AG10803 (cell line): ENCODE results near the gene TMEM222.

ENCODE experiments used
- DNase-seq: peaks from one replicate; pipeline ENCODE4 v3.0.0; 2010; ENCODE audit warnings: low read depth
- H3K4me3 ChIP-seq: 2 replicates; pipeline ENCODE4 v1.5.1; 2011; ENCODE audit warnings: mild to moderate bottlenecking, low read length, control low read depth
- CTCF ChIP-seq: conservative IDR thresholded peaks from 2 replicates; pipeline ENCODE4 v1.5.1; 2011; ENCODE audit warnings: mild to moderate bottlenecking, low read length, control low read depth, inconsistent platforms

TMEM222 gene

GRCh38 chr1:27318596-27318995 lies 3.4 kb upstream of the TMEM222 start:
- TF ChIP-seq CTCF, result no peak
- peak; percentile 81 for DNase-seq
- H3K4me3 ChIP-seq, result no peak overlapping the region

DNA sequence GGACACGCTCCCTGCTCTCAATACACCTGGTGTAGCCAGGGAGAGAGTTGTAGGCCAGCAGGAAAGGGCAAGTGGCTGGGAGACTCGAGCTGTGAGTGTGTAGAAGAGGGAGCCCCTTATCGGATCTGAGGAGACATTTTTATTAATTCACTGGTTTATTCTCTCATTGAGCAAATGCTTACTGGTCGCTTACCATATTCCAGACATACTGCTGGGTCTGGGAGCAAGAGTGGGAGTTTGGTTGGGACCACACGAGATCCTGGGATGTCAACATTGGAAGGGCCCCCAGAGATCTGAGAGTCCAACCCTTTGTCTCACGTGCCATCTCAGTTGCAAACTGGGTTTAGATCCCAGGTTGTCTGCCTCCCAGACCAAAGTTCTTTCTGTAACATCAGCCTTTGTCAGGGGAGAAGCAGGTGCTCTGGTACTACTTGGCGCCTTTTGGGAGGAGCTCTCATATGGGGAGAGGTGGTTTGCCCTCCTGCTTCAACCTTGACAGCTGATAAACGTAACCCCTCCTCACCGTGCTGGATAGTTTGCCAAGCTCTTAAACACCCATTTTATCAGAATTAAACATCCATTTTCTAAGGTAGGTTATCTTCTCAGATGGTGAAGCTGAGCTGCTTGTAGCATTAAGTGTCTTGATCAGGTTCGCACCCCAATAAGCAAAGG lies 742 bp downstream of the TMEM222 start:
- DNase-seq, result no peak
- no peak for TF ChIP-seq CTCF
- peak overlapping the region; percentile 100 for H3K4me3 ChIP-seq

DNA sequence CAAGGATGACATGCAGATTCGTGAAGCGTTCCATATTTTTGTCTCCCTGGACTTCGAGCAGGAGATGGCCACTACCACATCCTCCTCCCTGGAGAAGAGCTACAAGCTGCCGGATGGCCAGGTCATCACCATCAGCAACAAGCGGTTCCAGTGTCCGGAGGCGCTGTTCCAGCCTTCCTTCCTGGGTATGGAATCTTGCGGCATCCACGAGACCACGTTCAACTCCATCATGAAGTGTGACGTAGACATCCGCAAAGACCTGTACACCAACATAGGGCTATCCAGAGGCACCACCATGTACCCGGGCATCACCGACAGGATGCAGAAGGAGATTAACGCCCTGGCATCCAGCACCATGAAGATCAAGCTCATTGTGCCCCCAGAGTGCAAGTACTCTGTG lies 3.3 kb downstream of the TMEM222 start:
- no peak overlapping the region for H3K4me3 ChIP-seq
- TF ChIP-seq CTCF, result no peak
- DNase-seq, result no peak

DNA sequence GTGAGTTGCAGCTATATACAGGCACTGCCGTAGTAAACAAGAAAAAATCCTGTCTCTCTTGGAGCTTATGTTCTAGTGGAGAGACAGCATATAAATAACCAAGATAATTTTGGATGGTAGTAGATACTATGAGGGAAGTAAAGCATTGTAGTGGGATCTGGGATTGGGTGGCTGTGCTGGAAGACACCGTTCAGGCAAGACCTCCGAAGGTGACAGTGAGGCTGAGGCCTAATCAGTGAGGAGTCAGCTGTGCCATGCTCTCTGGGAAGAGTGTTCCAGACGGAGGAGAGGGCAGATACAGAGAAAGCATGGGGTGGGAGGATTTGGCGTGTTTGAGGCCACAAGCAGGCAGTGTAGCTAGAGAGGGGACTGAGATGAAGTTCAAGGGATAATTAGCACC lies 6.0 kb downstream of the TMEM222 start:
- no peak overlapping the region for H3K4me3 ChIP-seq
- TF ChIP-seq CTCF, result no peak
- DNase-seq, result no peak

- no peak for DNase-seq
- no peak for TF ChIP-seq CTCF
- no peak overlapping the region for H3K4me3 ChIP-seq
Observed at GRCh38 chr1:27330786-27331185, 8.8 kb downstream of the TMEM222 start.

GRCh38 chr1:27331426-27331825 lies 9.5 kb downstream of the TMEM222 start:
- TF ChIP-seq CTCF, result no peak
- no peak for DNase-seq
- no peak overlapping the region for H3K4me3 ChIP-seq

DNA sequence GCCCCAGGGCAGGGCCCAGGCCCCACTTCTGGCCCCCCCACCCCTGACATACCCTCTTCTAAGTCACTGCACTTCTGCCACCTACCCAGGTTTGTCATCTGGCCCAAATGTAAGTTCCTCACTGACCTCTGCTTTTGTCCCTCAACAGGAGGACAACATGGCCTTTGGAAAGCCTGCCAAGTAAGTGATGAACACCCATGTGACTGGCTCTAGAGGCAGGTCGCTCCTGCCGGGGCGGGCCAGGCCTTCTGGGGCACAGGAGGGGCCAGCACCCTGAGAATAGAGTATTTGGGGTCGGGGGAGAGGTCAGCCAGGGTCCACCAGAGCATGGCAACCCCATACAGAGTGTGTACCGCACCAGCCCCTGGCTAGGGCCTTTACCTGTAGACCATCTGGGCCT lies 10.0 kb downstream of the TMEM222 start:
- no peak for DNase-seq
- TF ChIP-seq CTCF, result no peak
- no peak overlapping the region for H3K4me3 ChIP-seq
